IPS DF 4.7 (cell line): ENCODE results near the gene NCOA3.

Experiments used
- DNase-seq: peaks from one replicate; pipeline ENCODE4 v3.0.0-alpha.2; 2013; ENCODE audit warnings: low spot score; ENCODE audit errors: extremely low read depth

The NCOA3 gene

GRCh38 chr20:47703748-47704147 is 202.1 kb downstream of the NCOA3 start:
- DNase-seq: no peak

GRCh38 chr20:47704746-47705496 is 203.2 kb downstream of the NCOA3 start:
- DNase-seq: no peak

- DNase-seq: no peak
These were observed 203.8 kb downstream of the NCOA3 start for GRCh38 chr20:47705497-47705856.

GRCh38 chr20:47706345-47706744 is 204.7 kb downstream of the NCOA3 start:
- DNase-seq: no peak
